Tibial nerve (tissue), 3 donors: ENCODE data around the gene ZBTB7C.

Source experiments
- POLR2A ChIP-seq, 2 donors: fragments of 450-650 bp; IDR thresholded peaks; one replicate each; pipeline ENCODE4 v1.6.1; 2017; ENCODE audit warnings: antibody characterized with exemption in 2 of 2, mild to moderate bottlenecking in 2 of 2, moderate library complexity in 2 of 2
- TF ChIP-seq, protein P1 (sequence below), 5 experiments: fragments of 200-600 bp in 3 of 5; fragments of 450-650 bp in 2 of 5; sonication (generic) in 3 of 5; IDR thresholded peaks; one replicate each; pipeline ENCODE4 v1.5.1; 2016 to 2019; ENCODE audit warnings: antibody characterized with exemption in 5 of 5, mild to moderate bottlenecking in 3 of 5, moderate library complexity in 2 of 5

DNA sequence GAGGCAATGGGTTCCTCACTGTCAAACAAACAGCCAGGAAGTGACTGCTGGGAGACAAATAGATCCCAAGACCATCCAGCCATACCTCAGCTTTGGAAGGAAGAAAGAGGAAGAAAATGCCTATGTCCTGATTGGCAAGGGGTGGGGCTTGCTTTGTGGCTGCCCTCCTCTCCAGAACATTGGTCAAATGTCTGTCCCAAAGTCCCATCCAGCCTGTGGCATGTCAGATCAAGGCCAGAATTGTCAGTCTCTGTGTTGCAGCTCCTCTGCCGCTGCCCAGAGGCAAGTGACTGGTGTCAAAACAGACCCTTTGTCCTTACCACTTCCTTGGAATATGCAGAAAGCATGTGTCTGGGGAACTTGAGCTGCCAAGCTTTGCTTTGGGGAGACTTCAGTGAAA lies 415.8 kb downstream of the ZBTB7C start:
- no peak for TF ChIP-seq POLR2A (IDR thresholded peaks at IDR 0.05)
- TF ChIP-seq, protein P1, sequence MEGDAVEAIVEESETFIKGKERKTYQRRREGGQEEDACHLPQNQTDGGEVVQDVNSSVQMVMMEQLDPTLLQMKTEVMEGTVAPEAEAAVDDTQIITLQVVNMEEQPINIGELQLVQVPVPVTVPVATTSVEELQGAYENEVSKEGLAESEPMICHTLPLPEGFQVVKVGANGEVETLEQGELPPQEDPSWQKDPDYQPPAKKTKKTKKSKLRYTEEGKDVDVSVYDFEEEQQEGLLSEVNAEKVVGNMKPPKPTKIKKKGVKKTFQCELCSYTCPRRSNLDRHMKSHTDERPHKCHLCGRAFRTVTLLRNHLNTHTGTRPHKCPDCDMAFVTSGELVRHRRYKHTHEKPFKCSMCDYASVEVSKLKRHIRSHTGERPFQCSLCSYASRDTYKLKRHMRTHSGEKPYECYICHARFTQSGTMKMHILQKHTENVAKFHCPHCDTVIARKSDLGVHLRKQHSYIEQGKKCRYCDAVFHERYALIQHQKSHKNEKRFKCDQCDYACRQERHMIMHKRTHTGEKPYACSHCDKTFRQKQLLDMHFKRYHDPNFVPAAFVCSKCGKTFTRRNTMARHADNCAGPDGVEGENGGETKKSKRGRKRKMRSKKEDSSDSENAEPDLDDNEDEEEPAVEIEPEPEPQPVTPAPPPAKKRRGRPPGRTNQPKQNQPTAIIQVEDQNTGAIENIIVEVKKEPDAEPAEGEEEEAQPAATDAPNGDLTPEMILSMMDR (IDR thresholded peaks at IDR 0.05), result no peak
